Measurements from ENCODE around the gene TSEN34. TPM values are rescaled to one million over a fixed set of nuclear protein-coding genes. Genes with fewer than 3 reads are reported as not detected.

TSEN34 gene
- total RNA-seq (ENCODE audit: unreplicated experiment), result 27.8 TPM
- long read RNA-seq, transcript TSEN34-201 (5 exons, 2,294 nt), result minor isoform, 7 of 43 reads
- long read RNA-seq, transcript TSEN34-203 (4 exons, 1,349 nt), result major isoform, 30 of 43 reads
- long read RNA-seq, partial matches to known transcripts, result 2 of 43 reads
- long read RNA-seq, other reads (novel, unspliced or antisense), result 3 of 43 reads

DNA sequence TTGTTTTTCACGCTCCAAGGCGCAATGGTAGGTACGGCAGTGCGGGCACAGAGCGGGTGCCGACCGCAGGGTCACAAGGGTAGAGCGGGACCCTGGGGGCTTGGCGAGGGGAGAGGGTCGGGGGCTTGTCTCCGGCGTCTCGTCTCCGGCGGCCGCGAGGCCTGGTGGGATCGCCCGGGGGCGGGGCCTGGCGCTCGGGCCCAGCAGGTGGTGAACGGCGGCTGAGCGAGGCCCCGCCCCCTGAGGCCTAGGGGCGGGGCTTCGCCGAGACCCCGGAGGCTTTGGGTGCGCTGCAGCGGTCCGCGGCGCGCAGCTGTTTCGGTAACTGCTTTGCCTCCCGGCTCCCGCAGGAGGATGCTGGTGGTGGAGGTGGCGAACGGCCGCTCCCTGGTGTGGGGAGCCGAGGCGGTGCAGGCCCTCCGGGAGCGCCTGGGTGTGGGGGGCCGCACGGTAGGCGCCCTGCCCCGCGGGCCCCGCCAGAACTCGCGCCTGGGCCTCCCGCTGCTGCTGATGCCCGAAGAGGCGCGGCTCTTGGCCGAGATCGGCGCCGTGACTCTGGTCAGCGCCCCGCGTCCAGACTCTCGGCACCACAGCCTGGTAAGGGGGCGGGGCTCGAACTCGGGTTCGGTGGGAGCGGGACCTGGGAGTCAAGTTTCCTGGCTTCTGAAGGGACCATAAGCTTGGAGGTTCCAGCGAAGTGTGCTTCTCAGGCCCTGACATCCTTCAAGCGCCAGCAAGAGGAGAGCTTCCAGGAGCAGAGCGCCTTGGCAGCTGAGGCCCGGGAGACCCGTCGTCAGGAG is at the start of gene TSEN34:
TSEN34 (plus strand) TSS at position 298 of the 800 bp plus-strand sequence; CDS start at position 355, 57 bp downstream.
- peaks cover 33% of the 10 kb centered on the region for H3K36me3 Mint-ChIP-seq (ENCODE audit: low read depth, unreplicated experiment)
- peaks cover 22% of the 10 kb centered on the region for H3K27me3 Mint-ChIP-seq (ENCODE audit: unreplicated experiment)

DNA sequence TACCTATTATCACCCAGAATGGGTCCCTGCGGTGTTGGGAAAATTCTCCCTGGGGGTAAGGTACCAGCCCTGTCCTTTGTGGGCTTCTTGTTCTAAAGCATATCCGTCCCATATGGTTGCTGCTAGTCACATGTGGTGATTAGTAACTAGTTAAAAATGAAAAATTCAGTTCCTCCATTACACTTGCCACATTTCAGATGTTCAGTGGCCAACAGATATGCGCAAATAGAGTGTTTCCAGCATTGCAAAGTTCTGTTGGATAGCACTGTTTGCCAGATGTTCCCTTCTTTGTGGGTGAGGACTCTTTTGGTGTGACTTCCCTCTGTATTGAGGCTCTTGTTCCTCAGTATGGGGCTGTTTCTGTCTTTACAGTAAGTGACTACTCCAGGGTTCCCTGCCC is 49.8 kb upstream of the TSEN34 start:
- Mint-ChIP-seq H3K4me1 (ENCODE audit: unreplicated experiment) (peaks cover 15% of the 10 kb centered on the region), H3K36me3 (ENCODE audit: low read depth, unreplicated experiment) (peaks cover 55% of the 10 kb centered on the region), H3K27me3 (ENCODE audit: unreplicated experiment) (peaks cover 15% of the 10 kb centered on the region), H3K4me3 (ENCODE audit: unreplicated experiment) (no peak overlapping the region), H3K27ac (ENCODE audit: unreplicated experiment) (no peak overlapping the region), H3K9me3 (ENCODE audit: unreplicated experiment) (no peaks in the 10 kb centered on the region)
- DNase-seq (ENCODE audit: low spot score), result no peak
- TF ChIP-seq, protein P1, sequence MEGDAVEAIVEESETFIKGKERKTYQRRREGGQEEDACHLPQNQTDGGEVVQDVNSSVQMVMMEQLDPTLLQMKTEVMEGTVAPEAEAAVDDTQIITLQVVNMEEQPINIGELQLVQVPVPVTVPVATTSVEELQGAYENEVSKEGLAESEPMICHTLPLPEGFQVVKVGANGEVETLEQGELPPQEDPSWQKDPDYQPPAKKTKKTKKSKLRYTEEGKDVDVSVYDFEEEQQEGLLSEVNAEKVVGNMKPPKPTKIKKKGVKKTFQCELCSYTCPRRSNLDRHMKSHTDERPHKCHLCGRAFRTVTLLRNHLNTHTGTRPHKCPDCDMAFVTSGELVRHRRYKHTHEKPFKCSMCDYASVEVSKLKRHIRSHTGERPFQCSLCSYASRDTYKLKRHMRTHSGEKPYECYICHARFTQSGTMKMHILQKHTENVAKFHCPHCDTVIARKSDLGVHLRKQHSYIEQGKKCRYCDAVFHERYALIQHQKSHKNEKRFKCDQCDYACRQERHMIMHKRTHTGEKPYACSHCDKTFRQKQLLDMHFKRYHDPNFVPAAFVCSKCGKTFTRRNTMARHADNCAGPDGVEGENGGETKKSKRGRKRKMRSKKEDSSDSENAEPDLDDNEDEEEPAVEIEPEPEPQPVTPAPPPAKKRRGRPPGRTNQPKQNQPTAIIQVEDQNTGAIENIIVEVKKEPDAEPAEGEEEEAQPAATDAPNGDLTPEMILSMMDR (IDR thresholded peaks at IDR 0.05; ENCODE audit: unreplicated experiment), result no peak

More for the DNA sequence above, at the start of gene TSEN34:
- TF ChIP-seq, protein P1 (IDR thresholded peaks at IDR 0.05; ENCODE audit: unreplicated experiment), result no peak
- Mint-ChIP-seq H3K4me1 (ENCODE audit: unreplicated experiment) (peaks cover 29% of the 10 kb centered on the region), H3K9me3 (ENCODE audit: unreplicated experiment) (no peaks in the 10 kb centered on the region), H3K4me3 (ENCODE audit: unreplicated experiment) (peak within 1 kb of the TSS; percentile 99), H3K27ac (ENCODE audit: unreplicated experiment) (peak within 1 kb of the TSS; percentile 100)
- DNase-seq (ENCODE audit: low spot score), result peak; percentile 87

DNA sequence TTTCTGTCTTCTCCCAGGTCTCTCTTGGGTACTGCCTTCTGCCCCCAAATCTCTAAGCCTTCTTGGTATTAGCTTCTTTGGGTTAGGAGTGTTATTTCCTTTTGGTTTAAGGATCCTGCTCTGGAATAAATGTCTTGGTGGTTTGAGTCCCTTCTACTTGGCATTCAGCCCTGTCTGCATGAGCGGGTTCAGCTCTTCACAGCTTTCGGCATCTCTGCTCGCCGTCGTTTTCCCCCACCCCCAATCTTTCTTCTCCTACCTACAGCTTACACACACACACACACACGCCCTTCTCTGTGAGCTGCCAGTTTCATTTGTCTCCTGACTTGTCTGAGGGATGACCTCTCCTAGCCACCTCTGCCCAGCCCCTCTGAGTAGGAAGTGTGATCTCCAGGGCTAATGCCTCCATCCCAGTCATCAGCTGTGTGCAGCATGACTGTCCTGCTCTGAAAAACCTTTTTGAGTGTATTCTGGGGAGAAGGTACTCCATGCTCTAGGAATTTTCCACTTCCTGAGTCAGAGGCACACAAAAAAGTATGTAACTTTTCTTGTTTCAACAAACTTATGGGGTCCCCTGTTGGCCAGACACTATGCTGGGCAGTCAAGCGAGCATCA is 48.8 kb upstream of the TSEN34 start:
- H3K9me3 Mint-ChIP-seq (ENCODE audit: unreplicated experiment), result no peaks in the 10 kb centered on the region
- peaks cover 11% of the 10 kb centered on the region for H3K4me1 Mint-ChIP-seq (ENCODE audit: unreplicated experiment)
- peaks cover 6% of the 10 kb centered on the region for H3K27me3 Mint-ChIP-seq (ENCODE audit: unreplicated experiment)
- H3K36me3 Mint-ChIP-seq (ENCODE audit: low read depth, unreplicated experiment), result peaks cover 62% of the 10 kb centered on the region
- TF ChIP-seq, protein P1 (IDR thresholded peaks at IDR 0.05; ENCODE audit: unreplicated experiment), result no peak
- H3K4me3 Mint-ChIP-seq (ENCODE audit: unreplicated experiment), result peak overlapping the region; percentile 28
- H3K27ac Mint-ChIP-seq (ENCODE audit: unreplicated experiment), result no peak overlapping the region
- no peak for DNase-seq (ENCODE audit: low spot score)

DNA sequence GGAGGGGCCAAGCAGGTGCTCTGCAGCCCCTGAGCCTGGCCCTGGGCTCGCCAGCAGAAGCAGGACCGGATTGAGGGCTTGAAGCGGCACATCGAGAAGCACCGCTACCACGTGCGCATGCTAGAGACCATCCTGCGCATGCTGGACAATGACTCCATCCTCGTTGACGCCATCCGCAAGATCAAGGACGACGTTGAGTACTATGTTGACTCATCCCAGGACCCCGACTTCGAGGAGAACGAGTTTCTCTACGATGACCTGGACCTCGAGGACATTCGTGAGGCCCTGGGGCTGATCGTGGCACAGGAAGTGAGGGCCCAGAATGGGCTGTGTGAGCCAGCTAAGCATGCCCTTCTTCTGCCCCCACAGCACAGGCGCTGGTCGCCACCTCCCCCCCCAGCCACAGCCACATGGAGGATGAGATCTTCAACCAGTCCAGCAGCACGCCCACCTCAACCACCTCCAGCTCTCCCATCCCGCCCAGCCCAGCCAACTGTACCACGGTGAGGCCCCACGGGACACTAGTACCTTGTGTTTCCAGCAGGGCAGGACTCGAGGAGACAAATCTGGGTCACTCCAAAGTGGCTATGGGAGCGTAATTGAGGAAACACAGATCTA is 45.5 kb upstream of the TSEN34 start:
- no peak overlapping the region for H3K4me3 Mint-ChIP-seq (ENCODE audit: unreplicated experiment)
- no peaks in the 10 kb centered on the region for H3K9me3 Mint-ChIP-seq (ENCODE audit: unreplicated experiment)
- no peak overlapping the region for H3K27ac Mint-ChIP-seq (ENCODE audit: unreplicated experiment)
- TF ChIP-seq, protein P1 (IDR thresholded peaks at IDR 0.05; ENCODE audit: unreplicated experiment), result no peak
- peaks cover 75% of the 10 kb centered on the region for H3K36me3 Mint-ChIP-seq (ENCODE audit: low read depth, unreplicated experiment)
- peaks cover 12% of the 10 kb centered on the region for H3K4me1 Mint-ChIP-seq (ENCODE audit: unreplicated experiment)
- DNase-seq (ENCODE audit: low spot score), result no peak
- H3K27me3 Mint-ChIP-seq (ENCODE audit: unreplicated experiment), result peaks cover 5% of the 10 kb centered on the region

Measured in endothelial cell (in vitro differentiated cells).